ENCODE data around the gene UBE3B. TPM values are rescaled to one million over a fixed set of nuclear protein-coding genes. Genes with fewer than 3 reads are reported as not detected.

The UBE3B gene
- total and polyA plus RNA-seq, 8 donors, result 9.4 to 104 (median 22.2) TPM

DNA sequence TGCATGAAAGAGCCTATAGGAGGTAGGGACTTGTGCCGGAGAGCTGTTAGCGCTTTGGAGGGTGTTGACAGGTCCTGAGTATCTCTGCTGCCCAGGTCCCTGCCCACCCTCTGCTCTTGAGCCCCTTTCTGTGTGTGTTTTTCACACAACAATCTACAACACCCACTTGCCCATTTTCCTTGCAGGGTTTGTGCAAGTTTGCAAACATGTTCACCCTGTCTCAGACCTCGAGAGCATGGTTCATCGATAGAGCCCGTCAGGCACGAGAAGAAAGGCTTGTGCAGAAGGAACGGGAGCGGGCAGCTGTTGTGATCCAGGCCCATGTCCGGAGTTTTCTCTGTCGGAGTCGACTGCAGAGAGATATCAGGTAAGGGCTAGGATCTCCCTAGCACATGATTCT lies 5.9 kb downstream of the UBE3B start:
- intact Hi-C loops (cut with DNase I; ENCODE audit: low total_unique reads), result loop anchor here (10.0 kb wide), 1 partner anchor 59 kb away; no protein-coding TSS in a partner anchor

DNA sequence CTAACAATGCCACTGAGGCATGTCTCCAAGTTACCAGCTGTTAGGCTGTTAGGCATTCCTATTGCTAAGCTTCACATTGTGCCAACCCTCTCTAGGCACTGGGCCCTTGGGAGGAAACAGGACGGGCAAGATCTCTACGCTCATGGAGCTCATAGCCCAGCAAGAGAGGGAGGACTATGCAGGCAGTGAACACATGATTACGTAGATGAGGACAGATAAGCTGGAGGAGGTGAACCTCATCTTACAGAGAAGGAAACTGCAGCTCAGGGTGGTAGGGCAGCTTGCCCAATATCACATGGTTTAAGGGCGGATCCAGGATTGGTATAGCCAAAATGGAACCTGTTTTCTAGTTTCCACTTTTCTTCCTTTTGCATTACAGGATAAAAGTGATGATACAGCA lies 7.8 kb downstream of the UBE3B start:
- Histone ChIP-seq H3K4me1 (no peaks in the 10 kb centered on the region), H3K27me3 (no peaks in the 10 kb centered on the region), H3K36me3 (peaks cover 68 to 86% (median 73%) of the 10 kb centered on the region in 4 donors), H3K9me3 (no peaks in the 10 kb centered on the region), H3K4me3 (no peak overlapping the region), H3K27ac (no peak overlapping the region)
- TF ChIP-seq EP300 (IDR thresholded peaks at IDR 0.05) (no peak), POLR2AphosphoS5 (IDR thresholded peaks at IDR 0.05) (no peak), POLR2A (IDR thresholded peaks at IDR 0.05) (no peak)
- TF ChIP-seq, protein P1, sequence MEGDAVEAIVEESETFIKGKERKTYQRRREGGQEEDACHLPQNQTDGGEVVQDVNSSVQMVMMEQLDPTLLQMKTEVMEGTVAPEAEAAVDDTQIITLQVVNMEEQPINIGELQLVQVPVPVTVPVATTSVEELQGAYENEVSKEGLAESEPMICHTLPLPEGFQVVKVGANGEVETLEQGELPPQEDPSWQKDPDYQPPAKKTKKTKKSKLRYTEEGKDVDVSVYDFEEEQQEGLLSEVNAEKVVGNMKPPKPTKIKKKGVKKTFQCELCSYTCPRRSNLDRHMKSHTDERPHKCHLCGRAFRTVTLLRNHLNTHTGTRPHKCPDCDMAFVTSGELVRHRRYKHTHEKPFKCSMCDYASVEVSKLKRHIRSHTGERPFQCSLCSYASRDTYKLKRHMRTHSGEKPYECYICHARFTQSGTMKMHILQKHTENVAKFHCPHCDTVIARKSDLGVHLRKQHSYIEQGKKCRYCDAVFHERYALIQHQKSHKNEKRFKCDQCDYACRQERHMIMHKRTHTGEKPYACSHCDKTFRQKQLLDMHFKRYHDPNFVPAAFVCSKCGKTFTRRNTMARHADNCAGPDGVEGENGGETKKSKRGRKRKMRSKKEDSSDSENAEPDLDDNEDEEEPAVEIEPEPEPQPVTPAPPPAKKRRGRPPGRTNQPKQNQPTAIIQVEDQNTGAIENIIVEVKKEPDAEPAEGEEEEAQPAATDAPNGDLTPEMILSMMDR (IDR thresholded peaks at IDR 0.05), result no peak
- DNase-seq, result no peak
- 82 to 99% (median 94%) methylated on average over 4 of the region's 4 CpGs for WGBS, 5 donors
- intact Hi-C loops (cut with DNase I; ENCODE audit: low total_unique reads), result loop anchor here (10.0 kb wide), 1 partner anchor 60 kb away; no protein-coding TSS in a partner anchor

More for the DNA sequence above, 5.9 kb downstream of the UBE3B start:
- H3K4me3 ChIP-seq, result no peak overlapping the region
- H3K36me3 ChIP-seq, result peaks cover 50 to 68% (median 55%) of the 10 kb centered on the region in 4 donors
- no peak for DNase-seq
- WGBS, 5 donors, result 95 to 97% (median 95%) methylated on average over 11 of the region's 11 CpGs
- TF ChIP-seq EP300 (IDR thresholded peaks at IDR 0.05), result no peak
- TF ChIP-seq POLR2AphosphoS5 (IDR thresholded peaks at IDR 0.05), result no peak
- TF ChIP-seq, protein P1 (IDR thresholded peaks at IDR 0.05), result no peak
- TF ChIP-seq POLR2A (IDR thresholded peaks at IDR 0.05), result no peak
- H3K27me3 ChIP-seq, result no peaks in the 10 kb centered on the region
- peaks cover 6 to 18% (median 15%) of the 10 kb centered on the region in 4 donors for H3K4me1 ChIP-seq
- H3K27ac ChIP-seq, result no peak overlapping the region
- no peaks in the 10 kb centered on the region for H3K9me3 ChIP-seq

DNA sequence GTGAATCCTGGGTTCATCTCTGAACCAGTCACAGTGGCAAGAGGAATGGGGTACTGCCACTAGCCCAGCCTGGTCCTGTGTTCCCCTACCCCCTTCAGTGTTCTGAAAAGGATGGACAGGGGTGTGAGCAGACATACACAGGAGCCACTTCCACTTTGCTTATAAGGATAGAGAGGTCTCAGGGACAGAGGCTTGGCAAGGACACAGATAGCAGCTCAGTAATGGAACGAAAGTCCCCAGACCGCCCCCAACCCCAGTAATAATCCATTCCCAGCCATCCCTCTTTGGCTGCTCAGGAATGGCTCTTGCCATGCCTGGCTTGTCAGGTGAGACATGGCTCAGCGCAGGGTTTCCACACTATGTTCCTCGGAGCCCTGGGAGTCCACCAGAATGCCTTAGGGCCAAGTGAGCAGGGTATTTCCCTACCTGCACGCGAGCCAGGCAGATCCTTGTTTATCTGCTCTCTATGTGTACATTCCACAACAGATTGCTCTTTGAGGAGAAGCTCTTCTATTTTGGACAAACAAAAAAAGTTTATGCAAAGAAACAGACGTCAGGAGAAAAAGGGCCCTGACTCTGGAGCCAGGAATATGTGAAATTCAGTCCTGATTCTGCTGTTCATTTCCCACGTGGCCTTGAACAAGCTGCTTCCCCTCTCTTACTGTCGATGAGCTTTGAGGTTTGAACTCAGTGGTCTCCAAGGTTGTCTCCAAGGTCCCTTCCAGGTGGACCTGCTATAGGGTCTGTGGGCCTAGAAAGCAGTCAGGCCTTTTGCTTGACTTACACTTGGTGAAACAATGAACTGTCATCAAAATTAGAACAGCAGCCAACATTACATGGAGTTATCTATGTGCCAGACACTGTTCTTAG lies 10.0 kb downstream of the UBE3B start:
- intact Hi-C loops (cut with DNase I; ENCODE audit: low total_unique reads), result loop anchor here (10.0 kb wide), 1 partner anchor 63 kb away; no protein-coding TSS in a partner anchor
- Histone ChIP-seq H3K36me3 (peaks cover 82 to 99% (median 96%) of the 10 kb centered on the region in 4 donors), H3K4me1 (no peaks in the 10 kb centered on the region), H3K27ac (no peak overlapping the region), H3K9me3 (no peaks in the 10 kb centered on the region), H3K4me3 (no peak overlapping the region), H3K27me3 (no peaks in the 10 kb centered on the region)
- TF ChIP-seq POLR2A (IDR thresholded peaks at IDR 0.05), result no peak
- no peak for TF ChIP-seq EP300 (IDR thresholded peaks at IDR 0.05)
- TF ChIP-seq, protein P1 (IDR thresholded peaks at IDR 0.05), result no peak
- 92 to 96% (median 94%) methylated on average over 9 of the region's 9 CpGs for WGBS, 5 donors
- DNase-seq, result no peak

DNA sequence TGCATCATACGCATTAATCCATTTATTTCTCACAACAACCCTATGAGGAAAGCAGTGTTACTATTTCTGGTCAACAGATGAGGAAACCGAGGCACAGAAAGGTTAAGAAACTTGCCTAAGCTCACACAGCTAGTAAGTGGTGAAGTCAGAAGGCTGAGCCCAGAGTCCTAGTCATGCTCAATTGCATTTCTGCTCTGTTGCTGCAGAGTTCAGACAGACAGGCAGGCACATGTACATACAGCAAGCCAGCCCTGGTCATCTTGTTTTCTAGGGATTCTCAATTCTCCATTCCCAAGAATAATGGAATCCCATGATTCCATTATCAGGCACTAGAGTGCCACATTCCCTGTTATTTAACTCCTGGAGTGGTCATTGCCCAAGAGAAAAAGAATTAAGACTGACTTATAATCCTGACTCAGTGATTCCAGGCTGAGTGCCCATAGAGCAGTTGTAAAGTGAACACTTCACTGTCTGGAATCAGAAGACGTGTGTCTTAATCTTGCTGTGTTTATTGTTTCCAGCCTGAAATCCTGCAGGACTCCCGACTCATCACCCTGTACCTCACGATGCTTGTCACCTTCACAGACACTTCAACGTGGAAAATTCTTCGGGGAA lies 10.7 kb downstream of the UBE3B start:
- DNase-seq, result no peak
- H3K4me3 ChIP-seq, result no peak overlapping the region
- TF ChIP-seq POLR2AphosphoS5 (IDR thresholded peaks at IDR 0.05) (no peak), POLR2A (IDR thresholded peaks at IDR 0.05) (no peak), EP300 (IDR thresholded peaks at IDR 0.05) (no peak)
- TF ChIP-seq, protein P1 (IDR thresholded peaks at IDR 0.05), result no peak
- H3K4me1 ChIP-seq, result no peaks in the 10 kb centered on the region
- H3K9me3 ChIP-seq, result no peaks in the 10 kb centered on the region
- peaks cover 82 to 100% (median 100%) of the 10 kb centered on the region in 4 donors for H3K36me3 ChIP-seq
- no peak overlapping the region for H3K27ac ChIP-seq
- 84 to 94% (median 87%) methylated on average over 7 of the region's 7 CpGs for WGBS, 5 donors
- no peaks in the 10 kb centered on the region for H3K27me3 ChIP-seq
- intact Hi-C loops (cut with DNase I; ENCODE audit: low total_unique reads), result loop anchor here (10.0 kb wide), 1 partner anchor 63 kb away; no protein-coding TSS in a partner anchor

Data from stomach (tissue), 9 donors.